Stimulated activated CD4-positive, alpha-beta T cell treated with anti-CD3 and anti-CD28 coated beads, Interleukin-1b, Interleukin-23, amount 100 ng/mL, for 1 hour (primary cell): ENCODE measurements around the gene HIPK2.

Experiments used
- DNase-seq, 2 donors: peaks; one replicate each; pipeline ENCODE4 v3.0.0-alpha.2; 2020; ENCODE audit warnings: low read depth in 2 of 2

Gene HIPK2

DNA sequence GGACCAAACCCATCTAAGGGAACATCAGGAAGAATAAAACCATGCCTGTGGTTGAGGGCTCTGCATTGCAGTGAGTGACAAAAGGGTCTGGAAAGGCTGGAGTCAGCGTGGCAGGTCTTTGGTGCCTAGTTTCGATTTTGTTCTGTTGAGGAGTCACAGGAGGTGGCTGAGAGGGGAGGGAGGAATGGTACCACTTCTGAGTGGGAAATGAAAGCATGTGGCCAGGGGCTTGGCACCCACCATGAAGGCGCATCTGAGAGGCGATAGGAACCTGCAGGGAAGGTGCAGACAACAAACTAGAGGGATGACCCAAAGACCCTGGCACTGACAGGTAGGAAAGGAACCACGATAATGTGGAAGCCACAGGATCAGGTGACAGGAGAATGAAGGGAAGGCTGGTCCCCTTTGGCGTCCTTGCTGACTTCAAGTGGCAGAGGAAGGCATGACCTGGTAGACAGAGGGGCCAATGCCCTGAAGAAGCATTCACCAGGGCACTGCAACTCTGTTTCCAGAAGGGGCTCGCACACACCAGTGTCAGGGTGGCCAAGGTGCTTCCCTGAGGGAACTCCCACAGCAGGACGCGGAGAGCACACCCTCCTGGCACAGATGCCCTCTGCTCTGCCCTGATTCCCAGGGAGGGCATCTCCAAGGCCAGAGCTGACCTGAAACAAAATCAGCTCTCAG, 41.7 kb downstream of the HIPK2 start:
- DNase-seq = no peak

DNA sequence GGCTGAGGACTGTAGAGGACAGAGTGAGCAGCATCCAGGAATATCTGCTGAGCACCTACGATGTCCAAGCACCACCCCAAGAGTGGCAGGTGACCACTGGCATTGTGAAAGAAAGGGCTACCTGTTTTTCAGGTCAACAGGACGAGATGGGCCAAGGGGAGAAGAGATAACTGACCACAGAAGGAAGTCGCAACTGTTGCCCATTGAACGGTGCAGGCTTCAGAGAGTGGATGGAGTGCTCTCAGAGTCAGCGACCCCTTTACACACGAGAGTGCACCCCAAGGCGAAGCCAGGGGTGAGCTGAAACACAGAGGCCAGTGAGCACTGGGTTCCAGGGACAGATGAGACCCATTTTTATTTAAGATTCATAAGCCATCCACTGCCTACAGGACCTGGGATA, 42.3 kb downstream of the HIPK2 start:
- no peak for DNase-seq

- DNase-seq = no peak
Observed at GRCh38 chr7:139734395-139734794, 43.4 kb downstream of the HIPK2 start.

DNA sequence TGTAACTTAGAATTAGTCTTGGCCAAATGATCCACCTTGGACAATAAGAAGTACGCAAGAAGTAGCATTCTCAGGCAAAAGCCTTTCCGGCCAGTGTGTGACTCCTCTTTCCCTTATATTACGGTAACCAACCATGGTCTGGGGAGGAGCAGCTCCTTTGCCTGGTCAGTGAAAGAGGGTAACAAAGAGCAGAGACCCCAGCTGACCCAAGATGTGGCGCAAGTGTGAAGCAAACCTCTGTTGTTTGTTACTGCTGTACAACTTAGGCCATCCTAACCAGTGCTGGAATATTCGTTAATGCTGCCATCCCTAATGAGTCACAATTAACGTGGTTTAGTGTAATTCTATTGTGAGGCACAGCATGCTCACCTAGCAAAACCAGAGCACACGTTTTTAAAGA, 44.0 kb downstream of the HIPK2 start:
- no peak for DNase-seq

DNA sequence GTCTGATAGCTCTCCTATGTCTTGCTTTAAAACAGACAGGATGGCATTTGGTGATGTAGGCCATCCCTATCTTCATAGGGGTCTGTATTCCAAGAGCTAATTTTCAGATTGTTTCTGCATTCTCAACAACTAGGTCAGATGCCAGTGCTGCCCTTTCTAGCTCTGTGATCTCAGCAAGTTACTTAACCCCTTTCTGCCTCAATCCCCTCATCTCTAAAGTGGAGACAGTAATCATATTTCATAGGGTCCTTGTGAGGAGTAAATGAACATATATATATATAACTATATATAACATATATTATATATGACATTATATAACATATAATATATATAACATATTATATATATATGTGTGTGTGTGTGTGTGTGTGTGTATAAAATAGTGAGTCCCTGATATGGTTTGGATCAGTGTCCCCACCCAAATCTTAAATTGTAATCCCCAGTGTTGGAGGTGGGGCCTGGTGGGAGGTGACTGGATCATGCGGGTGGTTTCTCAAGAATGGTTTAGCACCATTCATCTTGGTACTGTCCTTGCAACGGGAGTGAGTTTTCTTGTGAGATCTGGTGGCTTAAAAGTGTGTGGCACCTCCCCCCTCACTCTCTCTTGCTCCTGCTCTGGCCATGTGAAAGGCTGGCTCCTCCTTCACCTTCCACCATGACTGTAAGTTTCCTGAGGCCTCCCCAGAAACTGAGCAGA, 45.2 kb downstream of the HIPK2 start:
- DNase-seq = no peak

GRCh38 chr7:139731802-139732470, 45.9 kb downstream of the HIPK2 start:
- no peak for DNase-seq

GRCh38 chr7:139730746-139731612, 46.8 kb downstream of the HIPK2 start:
- no peak for DNase-seq

- DNase-seq = no peak
Observed at GRCh38 chr7:139728203-139728602, 49.6 kb downstream of the HIPK2 start.

DNA sequence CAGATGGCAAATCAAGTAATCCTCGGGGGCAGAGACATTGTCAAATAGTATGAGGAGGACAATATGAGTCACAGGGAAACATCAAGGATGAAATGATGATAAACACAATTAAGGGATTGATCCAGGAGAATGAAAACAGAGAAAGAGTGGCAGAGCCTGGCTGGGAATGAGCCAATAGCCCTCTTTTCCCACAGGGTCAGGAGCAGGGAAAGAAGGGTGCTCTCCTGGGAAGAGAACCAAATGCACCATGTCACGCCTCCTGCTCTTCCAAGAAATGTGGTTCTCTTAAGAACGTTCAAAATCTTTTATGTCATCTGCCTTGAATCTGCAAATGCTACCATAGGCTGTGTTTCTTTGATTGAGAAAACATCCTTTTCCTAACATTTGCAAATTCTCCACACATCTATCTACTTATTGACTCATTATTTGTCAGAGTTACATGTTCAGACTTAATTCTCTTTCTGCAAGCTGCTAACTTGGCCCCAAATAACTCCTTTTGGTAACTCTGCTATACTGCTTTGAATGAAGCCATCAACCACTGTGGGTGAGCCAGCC, 50.6 kb downstream of the HIPK2 start:
- DNase-seq = no peak

DNA sequence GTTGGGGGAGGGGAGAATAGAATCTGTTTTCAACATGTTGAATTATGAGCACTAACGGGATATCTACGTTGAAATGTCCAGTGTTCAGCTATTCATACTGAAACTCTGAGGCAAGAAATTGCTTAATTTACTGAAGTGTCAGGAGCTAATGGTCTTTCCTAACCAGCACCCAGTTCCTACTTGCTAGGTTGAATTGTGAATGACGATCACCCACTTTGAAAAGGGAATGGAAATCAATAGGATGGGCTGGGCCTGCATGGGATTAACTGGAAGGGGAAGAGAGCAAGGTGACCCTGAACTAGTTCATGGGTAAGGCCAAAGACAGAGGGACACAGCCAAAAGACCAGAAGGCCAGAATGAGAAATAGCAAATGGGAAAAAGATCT, 51.3 kb downstream of the HIPK2 start:
- DNase-seq = no peak

GRCh38 chr7:139725858-139726484, 51.8 kb downstream of the HIPK2 start:
- DNase-seq = no peak

GRCh38 chr7:139725077-139725476, 52.7 kb downstream of the HIPK2 start:
- no peak for DNase-seq

- DNase-seq = no peak
Observed at GRCh38 chr7:139722604-139723003, 55.2 kb downstream of the HIPK2 start.

DNA sequence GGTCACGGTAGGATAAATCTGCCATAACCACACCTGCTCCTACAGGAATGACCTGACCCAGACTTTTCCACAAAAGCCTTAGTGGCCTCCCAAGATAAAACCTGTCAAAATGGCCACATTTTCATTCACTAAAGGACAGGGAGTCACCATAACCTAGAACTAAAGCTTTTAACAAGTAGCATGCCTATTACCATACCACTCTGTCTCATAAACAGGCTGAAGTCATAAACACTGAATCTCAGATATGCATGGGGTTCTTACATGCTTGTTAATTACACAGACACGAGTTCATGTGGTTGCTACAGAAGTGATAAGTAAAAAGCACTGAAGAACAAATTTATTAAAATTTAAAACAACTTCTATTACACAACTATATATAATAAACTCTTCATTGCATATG, 56.0 kb downstream of the HIPK2 start:
- DNase-seq = no peak

- no peak for DNase-seq
Observed at GRCh38 chr7:139721417-139721816, 56.4 kb downstream of the HIPK2 start.

- no peak for DNase-seq
Observed at GRCh38 chr7:139720705-139721231, 57.0 kb downstream of the HIPK2 start.

GRCh38 chr7:139720186-139720585, 57.6 kb downstream of the HIPK2 start:
- DNase-seq = no peak

DNA sequence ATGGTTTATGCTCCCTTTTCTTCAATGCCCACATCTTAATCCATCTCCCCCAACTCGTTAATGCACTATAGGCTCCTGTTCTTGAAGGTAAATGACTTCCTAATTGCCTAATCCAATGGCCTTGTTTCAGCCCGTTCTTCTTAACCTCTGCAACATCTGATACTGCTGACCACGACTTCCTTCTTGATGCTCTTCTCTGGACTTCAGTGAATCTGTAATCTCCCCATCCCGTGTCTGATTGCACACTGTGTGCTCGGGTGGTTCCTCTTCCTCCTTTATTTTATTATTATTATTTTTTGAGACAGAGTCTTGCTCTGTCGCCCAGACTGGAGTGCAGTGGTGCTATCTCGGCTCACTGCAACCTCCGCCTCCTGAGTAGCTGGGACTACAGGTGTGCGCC, 58.9 kb downstream of the HIPK2 start:
- no peak for DNase-seq

DNA sequence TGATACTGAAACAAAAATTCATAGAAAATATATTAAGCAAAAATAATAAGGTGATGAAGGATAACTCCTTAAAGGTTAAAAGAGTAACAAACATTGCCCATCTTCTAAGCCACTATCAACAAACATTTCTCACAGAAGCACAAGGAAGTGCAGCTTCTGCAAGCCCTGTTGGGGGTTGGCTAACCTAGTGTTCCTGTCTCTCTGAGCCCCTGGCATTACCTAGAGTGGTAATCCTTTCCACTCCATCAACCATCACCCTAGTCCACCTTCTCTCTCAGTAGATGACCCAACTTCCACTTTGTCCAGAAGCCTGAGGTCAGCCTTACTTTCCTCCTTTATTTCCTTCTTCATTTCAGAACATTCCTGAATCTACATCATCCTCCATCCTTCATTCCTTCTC, 59.7 kb downstream of the HIPK2 start:
- DNase-seq = no peak

DNA sequence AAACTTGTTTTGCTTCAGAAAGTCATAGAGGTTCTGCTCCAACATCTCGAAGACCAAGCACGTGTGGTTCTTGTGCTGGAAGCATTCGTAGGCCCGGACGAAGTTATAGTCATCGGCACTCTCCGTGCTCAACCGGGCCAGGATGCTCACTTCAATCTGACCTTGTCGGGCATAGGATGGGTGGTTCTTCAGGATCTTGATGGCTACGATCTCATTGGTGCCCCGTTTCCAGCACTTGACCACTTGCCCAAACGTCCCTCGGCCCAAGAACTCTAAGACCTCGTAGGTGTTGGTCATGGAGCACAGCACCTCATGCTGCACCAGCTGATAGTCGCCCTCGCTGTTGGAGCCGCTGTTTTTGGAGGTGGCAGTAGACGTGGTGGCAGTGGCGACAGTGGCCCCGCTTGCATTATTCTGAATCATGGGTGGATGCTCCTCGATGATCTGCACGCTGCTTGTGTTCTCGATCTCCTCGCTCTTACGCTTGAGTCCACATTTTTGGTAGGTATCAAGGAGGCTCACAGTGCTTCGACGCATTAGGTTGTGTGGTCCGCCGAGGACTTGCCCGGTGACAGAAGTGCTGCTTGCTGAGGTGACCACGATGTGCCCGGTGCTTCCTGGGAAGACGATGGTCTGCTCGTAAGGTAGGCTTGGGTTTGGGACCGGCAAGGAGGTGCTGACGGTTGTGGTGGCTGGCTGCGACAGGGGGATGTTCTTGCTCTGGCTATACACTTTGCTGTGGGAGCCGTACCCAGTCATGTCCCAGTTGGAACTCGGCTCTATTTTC, 61.4 kb downstream of the HIPK2 start:
- DNase-seq = no peak
